Measurements from ENCODE around the gene FGD3. TPM values are rescaled to one million over a fixed set of nuclear protein-coding genes. Genes with fewer than 3 reads are reported as not detected.
A peak's percentile ranks its signal among the peaks of the same experiment; 100 is the strongest.

FGD3 gene
- total RNA-seq, 2 donors from 2014 or later, result 6.2 to 11.0 TPM

DNA sequence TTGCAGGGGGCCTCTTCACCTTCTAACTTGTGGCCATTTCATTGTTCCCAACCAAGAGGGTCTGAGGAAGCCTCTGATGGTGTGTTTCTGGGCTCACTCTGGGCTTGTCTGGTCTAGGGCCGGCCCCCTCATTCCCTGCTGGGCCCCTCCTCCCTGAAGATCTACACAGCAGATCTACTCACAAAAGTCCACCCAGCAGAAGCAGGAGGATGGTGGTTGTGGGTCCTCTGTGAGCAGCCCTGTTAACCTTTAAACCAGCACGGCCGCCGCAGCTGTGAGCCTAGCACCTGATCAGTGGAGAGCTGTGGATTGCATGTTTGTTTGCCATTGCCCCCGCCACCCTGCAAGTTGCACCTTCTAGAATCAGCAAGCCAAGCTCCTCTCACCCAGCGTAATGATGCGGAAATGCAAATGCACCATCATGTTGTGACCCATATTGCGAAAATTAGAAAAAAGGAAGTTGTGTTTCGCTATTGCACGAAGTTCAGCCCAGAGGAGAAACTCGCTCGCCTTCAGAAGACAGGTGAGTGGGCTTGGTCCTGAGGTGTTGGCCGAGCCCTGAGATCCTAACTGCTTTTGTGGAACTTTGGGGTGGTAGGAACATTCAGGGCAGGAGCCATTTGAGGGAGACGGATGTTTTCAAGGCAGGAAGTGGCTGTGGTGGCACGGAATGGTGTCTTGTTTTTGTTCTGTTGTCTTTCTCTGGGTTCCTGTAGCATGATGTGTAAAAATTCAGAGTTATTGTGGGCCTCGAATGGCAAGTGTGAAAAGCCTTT is 16.7 kb downstream of the FGD3 start:
- Histone ChIP-seq H3K4me3 (peak overlapping the region; percentile 6 to 10), H3K27ac (no peak overlapping the region), H3K36me3 (no peaks in the 10 kb centered on the region), H3K9me3 (no peaks in the 10 kb centered on the region), H3K27me3 (replicated peaks; ENCODE audit: insufficient read depth) (no peaks in the 10 kb centered on the region), H3K4me1 (replicated peaks) (no peaks in the 10 kb centered on the region)
- TF ChIP-seq, protein P1, sequence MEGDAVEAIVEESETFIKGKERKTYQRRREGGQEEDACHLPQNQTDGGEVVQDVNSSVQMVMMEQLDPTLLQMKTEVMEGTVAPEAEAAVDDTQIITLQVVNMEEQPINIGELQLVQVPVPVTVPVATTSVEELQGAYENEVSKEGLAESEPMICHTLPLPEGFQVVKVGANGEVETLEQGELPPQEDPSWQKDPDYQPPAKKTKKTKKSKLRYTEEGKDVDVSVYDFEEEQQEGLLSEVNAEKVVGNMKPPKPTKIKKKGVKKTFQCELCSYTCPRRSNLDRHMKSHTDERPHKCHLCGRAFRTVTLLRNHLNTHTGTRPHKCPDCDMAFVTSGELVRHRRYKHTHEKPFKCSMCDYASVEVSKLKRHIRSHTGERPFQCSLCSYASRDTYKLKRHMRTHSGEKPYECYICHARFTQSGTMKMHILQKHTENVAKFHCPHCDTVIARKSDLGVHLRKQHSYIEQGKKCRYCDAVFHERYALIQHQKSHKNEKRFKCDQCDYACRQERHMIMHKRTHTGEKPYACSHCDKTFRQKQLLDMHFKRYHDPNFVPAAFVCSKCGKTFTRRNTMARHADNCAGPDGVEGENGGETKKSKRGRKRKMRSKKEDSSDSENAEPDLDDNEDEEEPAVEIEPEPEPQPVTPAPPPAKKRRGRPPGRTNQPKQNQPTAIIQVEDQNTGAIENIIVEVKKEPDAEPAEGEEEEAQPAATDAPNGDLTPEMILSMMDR (IDR thresholded peaks at IDR 0.05), result no peak
- TF ChIP-seq POLR2AphosphoS5 (IDR thresholded peaks at IDR 0.05), result no peak
- no peak for TF ChIP-seq POLR2A (IDR thresholded peaks at IDR 0.05)
- 79% methylated on average over 16 of the region's 16 CpGs for WGBS
- intact Hi-C loops (cut with DNase I), result no loop called here
- DNase-seq (ENCODE audit: low spot score), result no peak

DNA sequence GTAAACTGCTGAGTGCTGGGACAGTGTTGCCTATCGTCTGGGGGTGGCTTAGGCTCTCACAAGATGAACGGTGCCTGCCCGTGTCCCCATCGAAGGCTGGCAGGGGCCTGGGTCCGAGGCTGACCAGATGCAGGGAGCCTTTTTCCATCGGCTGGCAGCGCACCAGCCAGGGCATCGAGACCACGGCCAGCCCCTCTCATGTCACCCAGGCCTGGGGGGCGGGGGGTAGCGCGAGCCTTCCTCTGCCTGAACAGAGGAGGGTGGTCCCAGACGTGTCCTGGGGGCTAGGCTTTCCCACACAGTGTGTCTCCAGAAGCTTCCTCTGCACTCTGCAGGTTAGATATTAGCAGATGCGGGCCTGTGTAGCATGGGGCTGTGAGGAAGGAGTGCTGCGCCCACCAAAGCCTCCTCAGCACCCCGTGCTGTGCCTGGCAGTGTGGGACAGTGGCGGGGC is 17.3 kb downstream of the FGD3 start:
- Histone ChIP-seq H3K4me1 (replicated peaks) (no peaks in the 10 kb centered on the region), H3K9me3 (no peaks in the 10 kb centered on the region), H3K27me3 (replicated peaks; ENCODE audit: insufficient read depth) (no peaks in the 10 kb centered on the region), H3K27ac (no peak overlapping the region), H3K4me3 (peak overlapping the region; percentile 6 to 10), H3K36me3 (no peaks in the 10 kb centered on the region)
- TF ChIP-seq POLR2A (IDR thresholded peaks at IDR 0.05), result no peak
- TF ChIP-seq, protein P1 (IDR thresholded peaks at IDR 0.05), result no peak
- no peak for TF ChIP-seq POLR2AphosphoS5 (IDR thresholded peaks at IDR 0.05)
- 88% methylated on average over 8 of the region's 17 CpGs for WGBS
- intact Hi-C loops (cut with DNase I), result no loop called here
- DNase-seq (ENCODE audit: low spot score), result no peak

DNA sequence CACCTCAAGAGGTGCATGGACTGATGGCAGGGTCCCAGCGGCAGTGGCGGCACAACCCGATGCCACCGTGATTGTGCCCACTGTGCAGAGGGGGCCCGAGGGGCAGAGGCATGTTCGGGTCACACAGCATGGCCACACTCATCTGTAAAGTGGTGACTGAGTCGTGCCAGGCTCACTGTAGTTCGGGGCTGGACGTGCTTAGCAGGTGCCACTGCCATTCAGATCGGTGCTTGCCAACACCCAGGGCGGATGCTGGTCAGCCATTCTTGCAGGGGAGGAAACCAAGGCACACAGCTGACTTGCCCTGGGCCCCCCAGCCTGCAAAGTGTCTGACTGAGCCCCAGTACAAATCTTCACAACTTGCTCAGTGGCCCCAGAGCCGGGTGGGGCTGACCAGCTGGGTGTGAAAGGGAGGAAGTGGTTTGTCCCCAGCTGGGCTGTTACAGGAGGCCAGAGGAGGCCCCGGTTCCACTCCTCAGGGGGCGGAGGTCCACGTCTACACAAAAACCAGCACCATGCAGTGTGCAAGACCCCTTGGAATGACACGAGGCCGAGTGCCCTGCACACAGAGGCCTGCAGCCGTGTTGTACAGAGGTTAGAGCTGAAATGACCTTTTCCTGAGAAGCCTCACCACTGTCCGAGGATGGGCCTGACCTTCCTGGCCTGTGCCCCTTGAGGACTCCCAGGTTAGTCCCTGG is 17.9 kb downstream of the FGD3 start:
- intact Hi-C loops (cut with DNase I), result no loop called here
- Histone ChIP-seq H3K27me3 (replicated peaks; ENCODE audit: insufficient read depth) (no peaks in the 10 kb centered on the region), H3K36me3 (no peaks in the 10 kb centered on the region), H3K9me3 (no peaks in the 10 kb centered on the region), H3K27ac (no peak overlapping the region), H3K4me1 (replicated peaks) (no peaks in the 10 kb centered on the region), H3K4me3 (peak overlapping the region; percentile 6 to 10)
- no peak for DNase-seq (ENCODE audit: low spot score)
- TF ChIP-seq POLR2AphosphoS5 (IDR thresholded peaks at IDR 0.05) (no peak), POLR2A (IDR thresholded peaks at IDR 0.05) (no peak)
- TF ChIP-seq, protein P1 (IDR thresholded peaks at IDR 0.05), result no peak
- 65% methylated on average over 14 of the region's 19 CpGs for WGBS

DNA sequence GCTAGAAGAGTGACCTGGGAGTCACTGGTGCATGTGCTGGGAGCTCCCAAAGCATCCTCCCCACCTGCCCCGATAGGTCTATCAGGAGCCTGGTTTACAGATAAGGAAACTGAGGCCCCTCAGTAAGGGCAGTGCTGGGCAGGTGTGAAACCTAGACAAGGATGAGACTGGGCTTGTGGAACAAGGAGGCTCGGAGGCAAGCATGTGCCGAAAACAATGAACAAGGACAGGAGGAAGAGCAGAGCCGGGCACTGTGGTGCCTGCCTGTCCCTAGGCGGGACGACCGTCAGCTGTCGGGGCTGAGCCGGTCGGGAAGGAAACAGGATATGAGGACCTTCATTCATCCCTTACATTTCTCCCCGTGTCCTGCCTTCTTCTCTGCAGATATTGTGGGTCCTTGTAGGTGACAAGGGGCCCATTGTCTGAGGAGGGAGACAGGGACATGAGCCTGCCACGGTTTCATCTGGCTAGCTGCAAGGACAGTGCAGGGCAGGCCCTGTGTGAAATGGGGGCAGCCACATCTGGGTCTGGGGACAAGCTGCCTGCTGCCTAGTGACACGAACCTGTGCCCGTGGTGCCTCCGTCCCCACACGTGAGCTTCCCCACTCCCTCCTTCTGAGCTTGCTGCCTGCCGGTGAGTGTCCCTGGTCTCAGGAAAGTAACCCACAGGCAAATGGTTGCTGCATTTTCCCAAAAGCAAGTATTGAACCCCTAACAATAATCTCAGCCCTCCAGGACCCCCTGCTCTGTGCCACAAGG is 18.6 kb downstream of the FGD3 start:
- Histone ChIP-seq H3K36me3 (no peaks in the 10 kb centered on the region), H3K27ac (no peak overlapping the region), H3K4me3 (peak overlapping the region in 1 of 2 donors; percentile 6), H3K27me3 (replicated peaks; ENCODE audit: insufficient read depth) (no peaks in the 10 kb centered on the region), H3K4me1 (replicated peaks) (no peaks in the 10 kb centered on the region), H3K9me3 (no peaks in the 10 kb centered on the region)
- intact Hi-C loops (cut with DNase I), result no loop called here
- WGBS, result 71% methylated on average over 17 of the region's 17 CpGs
- DNase-seq (ENCODE audit: low spot score), result no peak
- TF ChIP-seq POLR2AphosphoS5 (IDR thresholded peaks at IDR 0.05), result no peak
- TF ChIP-seq, protein P1 (IDR thresholded peaks at IDR 0.05), result no peak
